Choroid plexus epithelial cell (primary cell): Measurements from ENCODE around the gene COL20A1.
A peak's percentile ranks its signal among the peaks of the same experiment; 100 is the strongest.

ENCODE experiments used
- DNase-seq: peaks from one replicate; pipeline ENCODE4 v3.0.0-alpha.2; 2010; ENCODE audit warnings: low read depth
- H3K4me3 ChIP-seq: 2 replicates; pipeline ENCODE4 v1.5.1; 2011; ENCODE audit warnings: low read depth, mild to moderate bottlenecking, control low read depth, low read length, moderate library complexity
- CTCF ChIP-seq: conservative IDR thresholded peaks from 2 replicates; pipeline ENCODE4 v1.5.1; 2011; ENCODE audit warnings: low read depth, mild to moderate bottlenecking, control low read depth, inconsistent platforms, low read length, moderate library complexity

Gene COL20A1

DNA sequence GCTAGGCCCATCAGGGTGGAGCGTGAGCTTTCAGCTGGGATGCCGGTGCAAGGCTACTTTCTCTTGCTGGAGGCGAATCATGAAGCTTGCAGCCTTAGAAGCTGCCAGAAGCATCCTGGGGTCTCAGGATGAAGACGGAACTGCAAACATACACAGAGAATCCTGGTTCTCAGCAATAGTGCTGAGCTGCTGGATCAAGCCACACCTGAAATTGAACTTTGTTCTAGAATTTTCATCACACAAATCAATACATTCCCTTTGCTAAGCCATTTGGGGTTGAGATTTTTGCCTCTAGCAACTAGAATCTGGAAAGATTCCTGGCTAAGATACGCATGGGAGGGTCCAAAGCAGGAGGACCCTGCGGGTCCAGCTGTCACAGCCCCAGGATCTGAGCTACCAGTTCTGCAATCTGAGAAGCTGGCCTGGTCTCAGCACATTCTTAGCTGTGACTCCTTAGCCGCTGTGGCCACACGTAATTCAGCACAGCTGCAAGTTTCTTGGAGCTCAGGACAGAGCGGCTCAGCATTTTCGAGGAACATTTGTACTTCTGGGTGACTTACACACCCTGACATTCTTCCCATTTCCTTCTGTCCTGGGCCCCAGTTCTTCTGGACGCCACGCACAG is 27.0 kb upstream of the COL20A1 start:
- no peak for TF ChIP-seq CTCF
- H3K4me3 ChIP-seq: no peak overlapping the region
- peak; percentile 20 for DNase-seq

DNA sequence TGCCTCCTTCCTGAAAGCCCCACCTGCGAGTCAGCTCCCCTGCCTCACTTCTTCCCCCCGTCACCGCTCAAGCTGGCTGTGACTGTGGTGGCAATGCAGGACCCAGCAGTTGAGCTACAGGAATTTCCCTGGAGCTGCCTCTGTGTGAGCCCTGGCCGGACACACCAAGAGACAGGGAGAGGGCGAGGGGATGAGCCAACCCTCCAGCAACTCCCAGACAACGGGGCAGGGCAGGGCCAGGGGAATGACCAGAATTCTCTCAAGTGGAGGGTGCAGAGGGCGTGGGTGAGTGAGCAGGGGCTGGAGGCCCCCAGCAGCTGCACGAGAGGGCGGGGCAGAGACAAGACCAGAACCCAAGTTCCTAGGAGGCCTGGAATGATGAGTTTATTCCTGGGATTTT is 25.3 kb upstream of the COL20A1 start:
- TF ChIP-seq CTCF: no peak
- H3K4me3 ChIP-seq: no peak overlapping the region
- DNase-seq: no peak

DNA sequence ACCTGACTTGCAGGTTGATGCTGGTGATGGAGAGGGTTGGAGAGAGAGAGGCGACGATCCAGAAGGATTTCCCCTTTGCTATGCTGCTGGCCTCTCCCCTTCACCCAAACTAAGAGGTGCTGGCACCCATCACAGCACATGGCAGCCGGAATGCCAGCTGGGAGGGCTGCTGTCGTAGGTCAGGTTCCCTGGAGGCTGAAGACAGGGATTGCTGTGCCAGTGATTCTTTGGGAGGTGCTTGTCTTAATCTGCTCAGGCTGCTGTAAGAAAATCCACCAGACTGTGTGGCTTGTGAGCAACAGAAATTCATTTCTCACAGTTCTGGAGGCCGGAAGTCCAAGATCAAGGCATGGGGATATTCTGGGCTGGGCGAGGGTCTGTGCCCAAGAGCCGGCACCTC is 24.7 kb upstream of the COL20A1 start:
- H3K4me3 ChIP-seq: no peak overlapping the region
- DNase-seq: no peak
- no peak for TF ChIP-seq CTCF

GRCh38 chr20:63268671-63269439 is 24.1 kb upstream of the COL20A1 start:
- no peak for DNase-seq
- no peak for TF ChIP-seq CTCF
- no peak overlapping the region for H3K4me3 ChIP-seq

- no peak for DNase-seq
- no peak for TF ChIP-seq CTCF
- H3K4me3 ChIP-seq: no peak overlapping the region
These were observed 23.3 kb upstream of the COL20A1 start for GRCh38 chr20:63269724-63270123.

- TF ChIP-seq CTCF: no peak
- DNase-seq: no peak
- no peak overlapping the region for H3K4me3 ChIP-seq
These were observed 22.2 kb upstream of the COL20A1 start for GRCh38 chr20:63270606-63271325.
